Endothelial cell (in vitro differentiated cells): ENCODE data around the gene NPB. TPM values are rescaled to one million over a fixed set of nuclear protein-coding genes. Genes with fewer than 3 reads are reported as not detected.

ENCODE experiments used
- DNase-seq: peaks from one replicate; pipeline ENCODE4 v3.0.0; 2021; ENCODE audit warnings: low spot score
- H3K27ac Mint-ChIP-seq: one replicate; pipeline ENCODE4 v1.8.0; 2021; ENCODE audit warnings: mixed read lengths, inconsistent platforms; ENCODE audit not compliant: unreplicated experiment
- H3K27me3 Mint-ChIP-seq: one replicate; pipeline ENCODE4 v1.8.0; 2021; ENCODE audit warnings: mild to moderate bottlenecking, moderate library complexity, mixed read lengths, inconsistent platforms; ENCODE audit not compliant: unreplicated experiment
- H3K36me3 Mint-ChIP-seq: one replicate; pipeline ENCODE4 v1.8.0; 2021; ENCODE audit warnings: mild to moderate bottlenecking, low read depth, mixed read lengths, inconsistent platforms; ENCODE audit not compliant: unreplicated experiment
- H3K4me1 Mint-ChIP-seq: one replicate; pipeline ENCODE4 v1.8.0; 2021; ENCODE audit warnings: mild to moderate bottlenecking, mixed read lengths, inconsistent platforms; ENCODE audit not compliant: unreplicated experiment
- H3K4me3 Mint-ChIP-seq: one replicate; pipeline ENCODE4 v1.8.0; 2021; ENCODE audit warnings: mild to moderate bottlenecking, mixed read lengths, inconsistent platforms; ENCODE audit not compliant: unreplicated experiment
- H3K9me3 Mint-ChIP-seq: one replicate; pipeline ENCODE4 v1.8.0; 2021; ENCODE audit warnings: mixed read lengths, inconsistent platforms; ENCODE audit not compliant: unreplicated experiment
- CTCF ChIP-seq: fragments of 200-600 bp; sonication (generic); IDR thresholded peaks from one replicate; pipeline ENCODE4 v1.5.0; 2021; ENCODE audit warnings: antibody characterized with exemption; ENCODE audit not compliant: unreplicated experiment
- total RNA-seq: library from RNA; stranded (reverse); fragmentation: NEBNext Ultra II Directional; extraction: Animal tissue kit (Norgen Biotek cat#: 25700); gene quantifications from one replicate; pipeline ENCODE4 v1.2.1, GENCODE V29; 2021; ENCODE audit not compliant: unreplicated experiment

The NPB gene
- total RNA-seq, 1 donor from 2014 or later, result 0.56 TPM

GRCh38 chr17:81867991-81868673 is 33.9 kb upstream of the NPB start:
- Mint-ChIP-seq H3K36me3 (peaks cover 10% of the 10 kb centered on the region), H3K9me3 (no peaks in the 10 kb centered on the region), H3K4me1 (peaks cover 9% of the 10 kb centered on the region), H3K27ac (peak overlapping the region; percentile 57), H3K4me3 (peak overlapping the region; percentile 42), H3K27me3 (peaks cover 29% of the 10 kb centered on the region)
- DNase-seq, result no peak
- no peak for TF ChIP-seq CTCF

GRCh38 chr17:81868674-81869220 is 33.3 kb upstream of the NPB start:
- Mint-ChIP-seq H3K36me3 (peaks cover 3% of the 10 kb centered on the region), H3K4me1 (peaks cover 3% of the 10 kb centered on the region), H3K9me3 (no peaks in the 10 kb centered on the region), H3K27ac (peak overlapping the region; percentile 36), H3K4me3 (peak overlapping the region; percentile 47), H3K27me3 (peaks cover 26% of the 10 kb centered on the region)
- TF ChIP-seq CTCF, result no peak
- no peak for DNase-seq

- Mint-ChIP-seq H3K36me3 (peaks cover 3% of the 10 kb centered on the region), H3K4me3 (peak overlapping the region; percentile 93), H3K27me3 (peaks cover 25% of the 10 kb centered on the region), H3K9me3 (no peaks in the 10 kb centered on the region), H3K27ac (peak overlapping the region; percentile 36), H3K4me1 (peaks cover 3% of the 10 kb centered on the region)
- TF ChIP-seq CTCF, result peak; percentile 98
- DNase-seq, result peak; percentile 71
These were observed 32.6 kb upstream of the NPB start for GRCh38 chr17:81869221-81870130.

- Mint-ChIP-seq H3K4me3 (peak overlapping the region; percentile 93), H3K4me1 (peaks cover 3% of the 10 kb centered on the region), H3K27me3 (peaks cover 21% of the 10 kb centered on the region), H3K27ac (peak overlapping the region; percentile 84), H3K36me3 (peaks cover 3% of the 10 kb centered on the region), H3K9me3 (no peaks in the 10 kb centered on the region)
- DNase-seq, result no peak
- TF ChIP-seq CTCF, result no peak
These were observed 31.7 kb upstream of the NPB start for GRCh38 chr17:81870131-81870980.
